Measurements from ENCODE around the gene GTF2H2.
"Not testable (repeated sequence)": the region's sequence is repeated elsewhere in the genome, so short reads cannot be mapped to it uniquely, and the experiment has no call there.

The GTF2H2 gene

GRCh38 chr5:71067262-71067928, at the start of gene GTF2H2:
Gene GTF2H2, minus strand, starts transcription at chr5:71067676. Its CDS starts 4,913 bp downstream, at chr5:71062763.
- DNase-seq, result not testable (repeated sequence)

- not testable (repeated sequence) for DNase-seq
Observed at GRCh38 chr5:71109730-71110275, 42.3 kb upstream of the GTF2H2 start.

GRCh38 chr5:71099996-71100395, 32.5 kb upstream of the GTF2H2 start:
- DNase-seq, result not testable (repeated sequence)

GRCh38 chr5:71097930-71098203, 30.4 kb upstream of the GTF2H2 start:
- DNase-seq, result not testable (repeated sequence)

- DNase-seq, result not testable (repeated sequence)
Observed at GRCh38 chr5:71097173-71097929, 29.9 kb upstream of the GTF2H2 start.

GRCh38 chr5:71089773-71090172, 22.3 kb upstream of the GTF2H2 start:
- not testable (repeated sequence) for DNase-seq

GRCh38 chr5:71088754-71089153, 21.3 kb upstream of the GTF2H2 start:
- DNase-seq, result not testable (repeated sequence)

- DNase-seq, result not testable (repeated sequence)
Observed at GRCh38 chr5:71086145-71086544, 18.7 kb upstream of the GTF2H2 start.

- not testable (repeated sequence) for DNase-seq
Observed at GRCh38 chr5:71084280-71085063, 17.0 kb upstream of the GTF2H2 start.

GRCh38 chr5:71082898-71083297, 15.4 kb upstream of the GTF2H2 start:
- not testable (repeated sequence) for DNase-seq

GRCh38 chr5:71082340-71082739, 14.9 kb upstream of the GTF2H2 start:
- not testable (repeated sequence) for DNase-seq

GRCh38 chr5:71061322-71061721, 6.2 kb downstream of the GTF2H2 start:
- DNase-seq, result not testable (repeated sequence)

- not testable (repeated sequence) for DNase-seq
Observed at GRCh38 chr5:71059426-71059825, 8.1 kb downstream of the GTF2H2 start.

GRCh38 chr5:71044808-71045207, 22.7 kb downstream of the GTF2H2 start:
- DNase-seq, result not testable (repeated sequence)

- not testable (repeated sequence) for DNase-seq
Observed at GRCh38 chr5:71044128-71044527, 23.3 kb downstream of the GTF2H2 start.

- DNase-seq, result not testable (repeated sequence)
Observed at GRCh38 chr5:71031046-71031776, 36.3 kb downstream of the GTF2H2 start.

GRCh38 chr5:71025289-71025953, 42.1 kb downstream of the GTF2H2 start, which contains the start of gene NAIP:
Gene NAIP, minus strand, starts transcription at chr5:71025339. Its CDS starts 12,424 bp downstream, at chr5:71012915.
- DNase-seq, result not testable (repeated sequence)

- not testable (repeated sequence) for DNase-seq
Observed at GRCh38 chr5:71020643-71021042, 46.8 kb downstream of the GTF2H2 start.

GRCh38 chr5:71018376-71019005, 49.0 kb downstream of the GTF2H2 start:
- not testable (repeated sequence) for DNase-seq

- no peak for DNase-seq
Observed at GRCh38 chr5:71014176-71014575, 53.3 kb downstream of the GTF2H2 start.

GRCh38 chr5:71013575-71013974, 53.9 kb downstream of the GTF2H2 start:
- DNase-seq, result no peak
